Activated CD4-positive, alpha-beta T cell treated with anti-CD3 and anti-CD28 coated beads for 24 hours (primary cell): ENCODE results near the gene TMLHE.
A peak's percentile ranks its signal among the peaks of the same experiment; 100 is the strongest.
"Not testable (repeated sequence)": the region's sequence is repeated elsewhere in the genome, so short reads cannot be mapped to it uniquely, and the experiment has no call there.

ENCODE experiments used
- DNase-seq, 2 donors: peaks; one replicate each; pipeline ENCODE4 v3.0.0-alpha.2; 2020; ENCODE audit warnings: low read depth in 2 of 2

Gene TMLHE

GRCh38 chrX:155612312-155613224, at the start of gene TMLHE, which contains the start of gene SPRY3:
Gene TMLHE (minus strand): TSS chrX:155612952. CDS start chrX:155545276, 67,676 bp downstream.
Gene SPRY3 (plus strand): TSS chrX:155612586.
- peak; percentile 10 to 48 for DNase-seq

- no peak for DNase-seq
These were observed 49.5 kb upstream of the TMLHE start for GRCh38 chrX:155662282-155662681.

GRCh38 chrX:155645180-155645579, 32.4 kb upstream of the TMLHE start:
- no peak for DNase-seq

DNA sequence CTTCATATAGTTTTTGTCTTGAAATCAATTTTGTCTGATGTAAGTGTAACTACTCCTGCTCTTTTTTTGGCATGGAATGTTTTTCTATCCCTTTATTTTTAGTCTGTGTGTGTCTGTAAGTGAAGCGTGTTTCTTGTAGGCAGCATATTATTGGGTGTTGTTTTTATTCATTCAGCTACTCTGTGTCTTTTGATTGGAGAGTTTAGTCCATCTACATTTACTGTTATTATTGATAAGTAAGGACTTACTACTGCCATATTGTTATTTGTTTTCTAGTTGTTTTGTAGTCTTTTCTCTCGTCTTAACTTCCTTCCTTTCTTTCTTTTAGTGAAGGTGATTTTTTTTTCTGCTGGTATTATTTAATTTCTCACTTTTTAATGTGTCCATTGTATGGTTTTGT, 30.5 kb upstream of the TMLHE start:
- DNase-seq, result no peak

DNA sequence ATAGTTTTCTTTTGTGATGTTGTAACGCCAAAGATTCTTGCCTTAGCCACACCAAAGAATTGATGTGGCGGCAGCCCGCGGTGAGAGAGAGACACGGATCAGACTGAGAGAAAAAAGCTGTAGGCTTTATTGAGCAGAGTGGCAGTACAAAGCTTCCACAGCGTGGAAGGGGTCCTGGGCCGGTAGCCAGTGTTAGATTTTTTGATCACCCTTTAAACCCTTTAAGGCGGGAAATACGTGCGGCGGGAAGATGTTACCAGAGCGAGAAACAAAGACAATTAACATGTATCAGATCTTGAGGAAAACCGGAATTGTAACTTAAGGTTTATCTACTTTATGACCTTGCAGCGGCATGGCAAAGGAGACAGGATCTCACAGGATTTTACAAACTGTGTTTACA, 28.6 kb upstream of the TMLHE start:
- DNase-seq, result not testable (repeated sequence)

GRCh38 chrX:155637714-155638113, 25.0 kb upstream of the TMLHE start:
- no peak for DNase-seq

- DNase-seq, result not testable (repeated sequence)
These were observed 22.3 kb upstream of the TMLHE start for GRCh38 chrX:155635019-155635418.

GRCh38 chrX:155632431-155633100, 19.8 kb upstream of the TMLHE start:
- no peak for DNase-seq

DNA sequence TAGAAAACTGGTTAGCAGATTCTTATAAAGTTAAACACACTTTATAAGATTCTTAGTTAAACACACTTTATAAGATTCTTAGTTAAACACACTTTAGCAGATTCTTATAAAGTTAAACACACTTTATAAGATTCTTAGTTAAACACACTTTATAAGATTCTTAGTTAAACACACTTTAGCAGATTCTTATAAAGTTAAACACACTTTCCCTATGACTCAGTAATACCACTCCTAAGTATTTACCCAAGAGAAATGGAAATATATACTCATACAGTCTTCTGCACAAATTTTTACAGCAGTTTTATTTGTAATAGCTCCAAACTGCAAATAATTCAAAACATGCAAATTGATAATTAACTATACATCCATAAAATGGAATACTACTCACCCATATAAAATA, 7.4 kb upstream of the TMLHE start:
- not testable (repeated sequence) for DNase-seq

DNA sequence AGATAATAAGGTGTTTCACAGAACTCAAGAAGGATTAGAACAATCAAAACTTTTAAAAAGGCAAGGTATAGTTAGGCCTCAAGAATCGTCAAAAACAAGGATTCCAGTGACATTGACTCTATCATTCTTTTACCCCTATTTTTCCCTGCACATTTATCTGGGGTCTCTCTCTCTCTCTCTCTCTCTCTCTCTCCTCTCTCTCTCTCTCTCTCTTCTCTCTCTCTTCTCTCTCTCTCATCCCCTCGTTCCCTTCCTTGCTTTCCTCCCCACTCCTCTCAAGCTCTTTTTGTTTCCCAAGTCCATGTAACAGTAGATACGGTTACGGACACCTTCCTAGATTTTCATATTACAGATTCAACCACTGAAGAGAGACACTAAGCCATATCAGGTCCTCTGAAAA, 3.2 kb upstream of the TMLHE start:
- DNase-seq, result no peak

- no peak for DNase-seq
These were observed 1.3 kb upstream of the TMLHE start for GRCh38 chrX:155613927-155614559.

DNA sequence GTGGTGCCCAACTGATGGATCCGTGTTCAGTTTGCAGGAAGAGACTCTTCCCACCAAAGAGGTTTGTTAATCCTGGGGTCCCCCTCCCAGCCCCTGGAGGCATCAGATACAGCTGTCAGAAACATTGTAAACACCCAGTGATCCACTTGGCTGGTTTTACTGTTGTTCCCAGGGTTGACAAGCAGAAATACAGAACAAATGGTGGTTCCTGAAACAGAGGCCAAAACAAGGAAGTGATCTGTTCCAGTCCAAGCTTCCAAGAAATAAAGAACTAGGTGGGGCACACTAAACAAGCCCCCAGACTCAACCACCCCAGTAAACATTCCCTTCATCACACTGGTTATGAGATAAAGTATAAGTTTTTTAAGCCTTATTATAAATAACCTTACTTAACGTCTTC, 1.4 kb downstream of the TMLHE start:
- no peak for DNase-seq

DNA sequence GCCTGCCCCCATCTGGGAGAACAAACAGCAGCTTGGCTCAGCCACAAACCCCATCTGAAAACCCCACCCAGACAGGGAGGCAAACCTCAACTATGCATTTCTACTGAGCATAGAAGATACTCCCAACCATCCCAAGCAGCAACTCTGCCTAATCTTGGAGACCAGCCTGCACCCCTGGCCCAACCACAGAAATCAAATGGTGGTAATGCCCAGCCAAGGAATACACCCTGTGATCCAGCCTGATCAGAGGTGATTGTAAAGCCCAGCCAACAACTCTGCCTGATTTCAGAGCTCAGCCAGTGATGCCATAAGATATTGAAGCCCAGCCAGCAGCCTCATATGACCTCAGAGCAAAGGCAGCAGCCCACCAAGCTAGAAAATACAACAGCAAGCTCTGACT, 19.8 kb downstream of the TMLHE start:
- DNase-seq, result no peak

DNA sequence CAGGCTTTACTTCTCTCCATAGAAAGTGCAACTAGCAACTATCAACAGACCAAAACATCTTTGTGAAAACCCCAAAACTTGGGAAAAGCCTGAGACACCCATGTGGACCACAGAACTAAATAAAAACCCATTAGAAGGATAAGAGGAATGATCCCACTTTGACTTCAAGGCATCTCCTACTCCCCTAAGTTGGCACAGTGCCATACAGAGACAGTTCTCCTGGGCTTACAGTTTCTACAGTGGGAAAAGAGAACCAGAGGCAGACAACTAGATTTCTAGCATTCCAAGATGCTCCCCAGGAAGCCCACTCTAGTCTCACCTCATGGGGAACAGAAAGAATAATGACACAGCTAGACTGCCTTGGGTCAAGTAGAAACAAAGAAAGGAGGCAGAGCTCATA, 20.4 kb downstream of the TMLHE start:
- no peak for DNase-seq

DNA sequence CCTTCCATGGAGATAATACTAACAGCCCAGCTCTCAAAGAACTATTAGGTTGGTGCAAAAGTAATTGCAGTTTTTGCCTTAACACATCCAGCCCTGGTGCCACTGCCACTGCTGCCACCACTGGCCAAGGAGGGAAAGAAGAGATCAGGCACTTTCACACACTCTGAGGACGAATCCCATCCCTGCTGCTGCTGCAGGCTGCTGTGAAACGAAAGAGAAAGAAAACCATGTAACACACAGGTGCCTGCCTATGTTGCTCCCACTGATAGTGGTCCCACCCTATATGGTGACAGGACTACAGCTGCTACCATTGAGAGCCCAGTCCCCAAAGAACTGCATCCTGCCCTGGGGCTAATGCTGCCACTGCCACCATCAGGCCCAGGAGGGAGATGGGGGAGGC, 35.1 kb downstream of the TMLHE start:
- DNase-seq, result no peak

DNA sequence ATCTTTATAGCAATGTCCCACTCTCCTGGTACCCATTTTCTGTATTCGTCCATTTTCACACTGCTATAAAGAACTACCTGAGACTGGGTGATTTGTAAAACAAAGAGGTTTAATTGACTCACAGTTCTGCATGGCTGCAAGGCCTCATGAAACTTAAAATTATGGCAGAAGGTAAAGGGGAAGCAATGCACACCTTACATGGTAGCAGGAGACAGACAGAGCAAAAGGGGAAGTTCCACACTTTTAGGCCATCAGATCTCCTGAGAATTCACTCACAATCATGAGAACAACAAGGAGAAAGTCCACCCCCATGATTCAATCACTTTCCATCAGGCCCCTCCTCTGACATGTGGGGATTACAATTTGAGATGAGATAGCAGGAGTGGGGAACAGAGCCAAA, 49.7 kb downstream of the TMLHE start:
- DNase-seq, result no peak

- no peak for DNase-seq
These were observed 67.9 kb downstream of the TMLHE start for GRCh38 chrX:155544881-155545280.

- DNase-seq, result no peak
These were observed 76.9 kb downstream of the TMLHE start for GRCh38 chrX:155535866-155536265.

- DNase-seq, result no peak
These were observed 78.0 kb downstream of the TMLHE start for GRCh38 chrX:155534800-155535199.

GRCh38 chrX:155527023-155527422, 85.7 kb downstream of the TMLHE start:
- not testable (repeated sequence) for DNase-seq

GRCh38 chrX:155514225-155514624, 98.5 kb downstream of the TMLHE start:
- no peak for DNase-seq

GRCh38 chrX:155505296-155505695, 107.5 kb downstream of the TMLHE start:
- DNase-seq, result no peak
